HepG2 (cell line): Measurements from ENCODE around the gene ADI1. TPM values are rescaled to one million over a fixed set of nuclear protein-coding genes. Genes with fewer than 3 reads are reported as not detected.

Experiments
- ARNT ChIP-seq: fragments of 450-650 bp; IDR thresholded peaks from 2 replicates; pipeline ENCODE4 v1.6.1; 2017
- CBFB ChIP-seq: sonication (generic); formaldehyde crosslinking; IDR thresholded peaks from 2 replicates; pipeline ENCODE4 v1.4.0; 2020; ENCODE audit warnings: missing genetic modification reagents
- CHCHD3 ChIP-seq: sonication (generic); formaldehyde crosslinking; IDR thresholded peaks from 2 replicates; pipeline ENCODE4 v1.8.0; 2022; ENCODE audit warnings: mild to moderate bottlenecking, missing genetic modification reagents, moderate library complexity
- CREM ChIP-seq, 2 experiments: sonication (generic) in 1 of 2; formaldehyde crosslinking in 1 of 2; IDR thresholded peaks; 2 replicates each; pipeline versions ENCODE4 v1.4.0 to v1.6.1; 2016 to 2020; ENCODE audit warnings: antibody characterized with exemption in 1 of 2, mild to moderate bottlenecking in 1 of 2, missing genetic modification reagents in 1 of 2
- DNMT1 ChIP-seq: sonication (generic); formaldehyde crosslinking; IDR thresholded peaks from 2 replicates; pipeline ENCODE4 v1.5.1; 2020; ENCODE audit warnings: mild to moderate bottlenecking, missing genetic modification reagents
- E2F1 ChIP-seq: sonication (generic); formaldehyde crosslinking; IDR thresholded peaks from 2 replicates; pipeline ENCODE4 v1.5.0; 2020; ENCODE audit warnings: missing genetic modification reagents
- EED ChIP-seq: sonication (generic); formaldehyde crosslinking; IDR thresholded peaks from 2 replicates; pipeline ENCODE4 v1.5.0; 2020; ENCODE audit warnings: mild to moderate bottlenecking, missing genetic modification reagents
- ELF4 ChIP-seq: sonication (generic); formaldehyde crosslinking; IDR thresholded peaks from 2 replicates; pipeline ENCODE4 v1.5.0; 2020; ENCODE audit warnings: missing genetic modification reagents, mild to moderate bottlenecking, moderate library complexity, borderline replicate concordance
- FOXJ3 ChIP-seq: sonication (generic); formaldehyde crosslinking; IDR thresholded peaks from 2 replicates; pipeline ENCODE4 v1.4.0; 2020; ENCODE audit warnings: missing genetic modification reagents, mild to moderate bottlenecking, borderline replicate concordance
- JUN ChIP-seq: sonication (generic); formaldehyde crosslinking; IDR thresholded peaks from 2 replicates; pipeline ENCODE4 v1.4.0; 2020; ENCODE audit warnings: mild to moderate bottlenecking, missing genetic modification reagents
- KLF16 ChIP-seq, 2 experiments: sonication (generic) in 1 of 2; formaldehyde crosslinking in 1 of 2; IDR thresholded peaks; 2 replicates each; pipeline versions ENCODE4 v1.6.1 to v1.8.0; 2016 to 2023; ENCODE audit warnings: missing genetic modification reagents in 2 of 2, missing compliant biosample characterization in 1 of 2
- NCOA2 ChIP-seq: sonication (generic); formaldehyde crosslinking; IDR thresholded peaks from 2 replicates; pipeline ENCODE4 v1.8.0; 2022; ENCODE audit warnings: inconsistent platforms
- NFYC ChIP-seq: IDR thresholded peaks from 2 replicates; pipeline ENCODE4 v1.6.1; 2016; ENCODE audit warnings: missing genetic modification reagents, missing compliant biosample characterization
- NR2F6 ChIP-seq, 2 experiments: IDR thresholded peaks; 2 replicates each; pipeline ENCODE4 v1.6.1; 2016; ENCODE audit warnings: antibody characterized with exemption in 1 of 2, mild to moderate bottlenecking in 1 of 2
- NR3C1 ChIP-seq: sonication (generic); formaldehyde crosslinking; IDR thresholded peaks from 2 replicates; pipeline ENCODE4 v1.4.0; 2020; ENCODE audit warnings: missing genetic modification reagents
- RELA ChIP-seq: sonication (generic); formaldehyde crosslinking; IDR thresholded peaks from 2 replicates; pipeline ENCODE4 v1.4.0; 2020; ENCODE audit warnings: missing genetic modification reagents
- SMAD9 ChIP-seq: sonication (generic); formaldehyde crosslinking; IDR thresholded peaks from 2 replicates; pipeline ENCODE4 v1.5.1; 2020; ENCODE audit warnings: mild to moderate bottlenecking, missing genetic modification reagents
- SNAPC4 ChIP-seq: sonication (generic); formaldehyde crosslinking; IDR thresholded peaks from 2 replicates; pipeline ENCODE4 v1.4.0; 2020; ENCODE audit warnings: mild to moderate bottlenecking, missing genetic modification reagents
- TCF7L2 ChIP-seq: IDR thresholded peaks from 2 replicates; pipeline ENCODE4 v1.6.1; 2011; ENCODE audit warnings: mild to moderate bottlenecking, low read depth, low read length, moderate library complexity
- TEAD2 ChIP-seq: sonication (generic); formaldehyde crosslinking; IDR thresholded peaks from 2 replicates; pipeline ENCODE4 v1.9.0; 2021; ENCODE audit warnings: missing genetic modification reagents
- ZNF263 ChIP-seq: sonication (generic); formaldehyde crosslinking; IDR thresholded peaks from 2 replicates; pipeline ENCODE4 v1.4.0; 2020; ENCODE audit warnings: missing genetic modification reagents
- ZNF3 ChIP-seq: IDR thresholded peaks from 2 replicates; pipeline ENCODE4 v1.7.0; 2017; ENCODE audit warnings: inconsistent platforms
- ZXDC ChIP-seq: sonication (generic); formaldehyde crosslinking; IDR thresholded peaks from 2 replicates; pipeline ENCODE4 v1.5.0; 2020; ENCODE audit warnings: mild to moderate bottlenecking, missing genetic modification reagents
- polyA plus RNA-seq, 8 experiments: library from polyadenylated mRNA; depleted of rRNA in 3 of 8; stranded (reverse) in 7 of 8; unstranded in 1 of 8; fragments of >200 nt; fragmentation: Illumina TruSeq in 4 of 8; extraction: Trizol in 4 of 8; gene quantifications; 2 replicates each; pipeline versions ENCODE4 v1.2.1 to v1.2.3, GENCODE V29; 2011 to 2016; ENCODE audit warnings: low read depth in 4 of 8, missing spikeins in 1 of 8, mixed read lengths in 1 of 8; ENCODE audit not compliant: insufficient read depth in 1 of 8
- total RNA-seq, 5 experiments: library from RNA; depleted of rRNA; stranded (reverse); fragments of >200 nt; fragmentation: Illumina TruSeq; extraction: Trizol; gene quantifications; 2 replicates each; pipeline ENCODE4 v1.2.3, GENCODE V29; 2016; ENCODE audit warnings: low read depth in 1 of 5

The ADI1 gene
- total and polyA plus RNA-seq, 2 of the 13 experiments (the other 11 are each of a cell fraction or from before 2014, with no cell fraction given): 28.7 to 123 TPM

- TF ChIP-seq E2F1 (CRISPR knock-in tag) (0 out of 2 replicates have a peak, but pooled peaks have one; percentile 19), EED (no peak), FOXJ3 (CRISPR knock-in tag) (peak; percentile 63; the same call in 1 of the 2 replicates), JUN (CRISPR knock-in tag) (no peak; the same call in 1 of the 2 replicates), ARNT (no peak), CREM (IDR thresholded peaks at IDR 0.05) (no peak), CREM (CRISPR knock-in tag; IDR thresholded peaks at IDR 0.05) (no peak), KLF16 (CRISPR knock-in tag; IDR thresholded peaks at IDR 0.05) (no peak; a peak in 1 of 4 replicates), ELF4 (CRISPR knock-in tag) (no peak), NR3C1 (no peak), ZNF263 (CRISPR knock-in tag) (no peak), RELA (CRISPR knock-in tag) (no peak), ZNF3 (CRISPR knock-in tag) (no peak), NR2F6 (IDR thresholded peaks at IDR 0.05) (no peak), NR2F6 (CRISPR knock-in tag; IDR thresholded peaks at IDR 0.05) (no peak), TCF7L2 (no peak), NFYC (CRISPR knock-in tag) (peak; percentile 43), CBFB (CRISPR knock-in tag) (peak; percentile 10; the same call in 1 of the 2 replicates), SMAD9 (no peak), DNMT1 (CRISPR knock-in tag) (no peak), CHCHD3 (CRISPR knock-in tag) (no peak), SNAPC4 (CRISPR knock-in tag) (peak; percentile 80; the same call in 1 of the 2 replicates), NCOA2 (CRISPR knock-in tag) (no peak), ZXDC (CRISPR knock-in tag) (no peak), TEAD2 (CRISPR knock-in tag) (no peak)
Measured at GRCh38 chr2:3518496-3519254, 656 bp downstream of the ADI1 start (continued).
